CD4-positive, alpha-beta T cell treated with Interleukin-21 for 1 hour (primary cell): ENCODE data around the gene SASH1.
"Not testable (repeated sequence)": the region's sequence is repeated elsewhere in the genome, so short reads cannot be mapped to it uniquely, and the experiment has no call there.

Experiments used
- DNase-seq: peaks from one replicate; pipeline ENCODE4 v3.0.0-alpha.2; 2020

SASH1 gene

DNA sequence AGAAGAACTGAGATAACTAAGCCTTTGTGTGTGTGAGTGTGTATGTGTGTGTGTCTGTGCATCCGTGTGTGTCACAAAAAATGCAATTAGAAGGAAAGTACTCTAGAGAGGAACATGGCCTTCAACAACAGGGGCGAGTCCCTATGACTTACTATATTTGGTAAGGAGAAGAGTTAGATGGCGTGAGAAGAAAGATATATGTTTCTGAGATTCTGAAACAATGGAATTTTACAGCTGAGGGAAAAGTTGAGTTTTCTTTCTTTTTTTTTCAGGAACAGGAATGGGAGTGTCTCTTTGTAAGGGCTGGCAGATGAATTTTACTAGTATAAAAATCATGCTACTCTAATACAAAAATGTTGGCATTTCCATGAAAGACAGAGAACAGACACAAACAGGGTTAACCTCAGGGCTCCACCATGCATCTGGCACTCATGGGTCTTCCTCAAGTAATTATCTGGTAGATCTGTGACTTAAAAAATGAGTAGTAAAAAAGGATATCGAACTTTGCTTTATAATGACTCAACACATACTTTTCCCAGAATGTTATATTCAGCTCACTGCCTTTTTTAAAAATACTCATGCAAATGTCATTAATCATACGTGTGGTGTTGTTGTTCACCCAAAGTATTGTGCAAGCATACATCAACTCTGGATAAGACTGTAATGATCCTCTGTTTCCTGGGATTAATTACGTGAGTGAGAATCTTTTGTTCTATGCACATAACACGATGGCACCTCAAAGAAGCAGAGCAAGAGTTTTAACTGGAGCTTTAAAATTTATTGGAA is 12.8 kb upstream of the SASH1 start:
- DNase-seq = no peak

DNA sequence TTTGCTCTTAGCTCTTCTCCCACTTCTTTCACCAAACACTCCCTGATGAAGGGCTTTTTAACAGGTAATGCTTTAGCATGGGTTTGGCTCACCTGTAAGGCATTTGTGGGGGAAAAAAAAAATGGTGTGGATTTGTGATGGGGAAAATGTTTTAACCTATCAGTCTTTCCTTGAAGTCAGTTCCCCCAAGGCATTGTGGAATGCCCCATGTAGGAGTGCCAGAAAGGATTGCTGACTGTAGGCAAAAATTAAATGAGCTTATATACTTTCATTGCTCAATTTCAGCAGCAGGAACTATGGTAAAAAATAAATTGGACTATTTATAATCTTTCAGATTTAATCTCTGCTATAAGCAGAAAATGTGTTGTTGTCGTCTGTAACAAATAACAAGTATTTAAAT is 10.6 kb upstream of the SASH1 start:
- DNase-seq = no peak

DNA sequence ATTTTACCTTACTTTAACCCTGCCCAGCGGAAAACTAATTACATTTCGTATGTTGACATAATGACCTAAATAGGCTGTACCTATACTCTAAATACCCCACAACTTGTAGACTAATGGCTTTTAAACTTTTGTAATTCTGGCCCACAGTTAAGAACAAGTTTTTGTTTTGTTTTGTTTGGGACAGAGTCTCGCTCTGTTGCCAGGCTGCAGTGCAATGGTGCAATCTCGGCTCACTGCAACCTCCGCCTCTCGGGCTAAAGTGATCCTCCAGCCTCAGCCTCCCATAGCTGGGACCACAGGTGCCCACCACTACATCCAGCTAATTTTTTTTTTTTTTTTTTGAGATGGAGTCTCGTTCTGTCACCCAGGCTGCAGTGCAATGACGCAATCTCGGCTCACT is 5.7 kb upstream of the SASH1 start:
- DNase-seq = no peak

DNA sequence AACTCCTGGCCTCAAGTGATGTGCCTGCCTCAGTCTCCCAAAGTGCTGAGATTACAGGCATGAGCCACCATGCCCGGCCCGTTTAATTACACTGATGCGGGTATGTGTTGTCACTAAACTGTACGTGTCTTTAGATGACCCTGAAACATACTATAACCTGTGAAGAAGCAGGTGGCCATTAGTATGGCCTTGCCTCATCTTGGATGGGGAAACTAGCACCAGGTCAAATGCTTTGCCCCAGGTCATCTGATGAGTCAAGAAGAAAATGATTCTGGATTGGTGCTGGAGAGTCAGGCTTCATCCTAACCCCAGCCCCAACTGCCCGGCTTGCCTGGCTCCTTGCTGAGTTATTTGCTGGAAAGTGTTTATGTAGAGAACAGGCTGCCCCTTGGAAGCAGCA is 2.9 kb upstream of the SASH1 start:
- no peak for DNase-seq

DNA sequence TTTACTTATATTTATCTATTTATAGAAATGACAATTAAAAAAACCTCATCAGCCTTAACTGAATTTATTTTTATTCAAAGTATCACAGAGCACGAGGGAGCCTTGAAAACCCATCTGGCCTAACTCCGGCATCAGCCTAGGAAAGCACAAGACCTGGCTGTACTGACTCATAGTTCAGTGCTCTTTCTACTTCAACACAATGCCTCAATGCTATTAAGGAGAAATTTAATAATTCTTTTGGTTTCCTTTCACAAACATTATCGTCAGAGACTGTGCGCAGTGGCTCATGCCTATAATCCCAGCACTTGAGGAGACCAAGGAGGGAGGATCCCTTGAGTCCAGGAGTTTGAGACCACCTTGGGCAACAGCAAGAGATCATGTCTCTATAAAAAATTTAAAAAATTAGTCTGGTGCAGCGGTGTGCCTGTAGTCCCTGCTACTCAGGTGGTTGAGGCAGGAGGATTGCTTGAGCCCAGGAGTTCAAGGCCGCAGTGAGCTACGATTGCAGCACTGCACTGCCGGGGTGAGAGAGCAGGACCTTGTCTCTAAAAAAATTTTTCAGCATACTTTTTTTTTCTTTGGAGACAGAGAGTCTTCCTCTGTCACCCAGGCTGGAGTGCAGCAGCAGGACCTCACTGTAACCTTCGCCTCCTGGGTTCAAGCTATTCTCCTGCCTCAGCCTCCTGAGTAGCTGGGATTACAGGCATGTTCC is 1.9 kb upstream of the SASH1 start:
- no peak for DNase-seq

- DNase-seq = no peak
Measured at GRCh38 chr6:148342100-148342349, 613 bp upstream of the SASH1 start.

DNA sequence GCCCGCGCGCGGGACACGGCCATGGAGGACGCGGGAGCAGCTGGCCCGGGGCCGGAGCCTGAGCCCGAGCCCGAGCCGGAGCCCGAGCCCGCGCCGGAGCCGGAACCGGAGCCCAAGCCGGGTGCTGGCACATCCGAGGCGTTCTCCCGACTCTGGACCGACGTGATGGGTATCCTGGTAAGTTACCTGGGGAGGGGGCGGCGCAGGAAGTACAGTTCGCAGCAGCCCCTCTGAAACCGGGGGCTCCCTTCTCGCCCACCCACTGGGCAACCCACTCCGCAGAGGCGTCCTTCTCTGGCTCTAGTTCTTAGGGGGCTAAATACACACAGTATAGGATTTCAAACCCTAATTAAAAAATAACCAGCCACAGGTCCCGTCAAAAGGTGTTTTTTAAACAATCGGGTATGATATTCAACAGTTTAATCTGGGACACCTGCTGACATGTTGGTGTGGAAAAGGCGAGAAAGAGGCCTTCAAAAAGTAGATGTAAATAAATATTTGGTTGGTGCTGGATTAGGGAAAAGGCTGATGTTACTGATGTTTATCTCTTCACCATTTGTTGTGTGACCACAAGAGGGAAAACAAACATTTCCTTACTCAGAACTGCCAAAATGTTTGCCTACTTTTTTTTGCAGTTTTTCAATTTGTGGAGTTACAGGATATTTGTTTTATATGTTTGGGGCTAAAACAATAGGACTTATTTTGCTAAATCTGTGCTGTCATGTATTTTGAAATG is 577 bp downstream of the SASH1 start:
- no peak for DNase-seq

GRCh38 chr6:148345176-148345575 is 2.5 kb downstream of the SASH1 start:
- no peak for DNase-seq

DNA sequence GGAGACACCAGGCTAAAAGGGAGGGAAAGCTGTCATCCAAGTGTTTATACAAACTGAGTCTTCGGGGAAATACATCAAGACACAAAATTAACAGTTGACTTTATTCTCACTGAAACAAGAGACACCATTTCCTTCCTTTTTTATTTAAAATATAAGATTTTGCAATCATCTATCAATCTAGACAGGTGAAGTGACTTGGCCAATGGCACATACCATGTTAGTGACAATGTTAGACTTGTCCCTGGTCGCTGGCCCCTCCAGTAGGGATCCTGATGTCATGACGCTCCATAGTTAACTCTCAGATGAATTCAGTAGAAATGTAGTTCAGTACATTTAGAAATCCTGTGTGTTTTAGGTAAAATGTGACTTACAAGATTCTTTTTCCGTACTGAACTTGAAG is 2.9 kb downstream of the SASH1 start:
- no peak for DNase-seq

- no peak for DNase-seq
Measured at GRCh38 chr6:148346681-148347440, 4.2 kb downstream of the SASH1 start.

GRCh38 chr6:148347441-148348054 is 4.9 kb downstream of the SASH1 start:
- DNase-seq = no peak

GRCh38 chr6:148348335-148348734 is 5.7 kb downstream of the SASH1 start:
- no peak for DNase-seq

DNA sequence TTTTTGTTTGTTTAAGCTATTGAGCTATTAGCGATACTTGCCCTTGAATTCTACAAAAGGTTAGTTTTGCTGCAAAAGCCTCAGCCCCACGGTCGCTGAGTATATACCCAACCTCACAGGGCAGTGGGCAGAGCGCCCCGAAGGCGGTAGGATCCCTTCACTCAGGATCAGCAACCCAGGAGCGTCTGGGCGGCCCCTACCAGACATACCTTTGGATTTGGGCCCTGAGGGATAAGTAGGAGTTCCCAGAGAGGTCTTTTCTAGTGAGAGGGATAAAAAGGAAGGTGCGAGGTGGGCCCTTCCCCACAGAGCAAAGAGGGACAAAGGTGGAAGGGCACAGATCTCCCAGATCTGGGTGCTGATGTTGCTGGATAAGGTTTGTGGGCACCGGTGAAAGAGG is 6.1 kb downstream of the SASH1 start:
- no peak for DNase-seq

GRCh38 chr6:148349466-148349865 is 6.8 kb downstream of the SASH1 start:
- DNase-seq = no peak

GRCh38 chr6:148351309-148351708 is 8.7 kb downstream of the SASH1 start:
- no peak for DNase-seq

- DNase-seq = not testable (repeated sequence)
Measured at GRCh38 chr6:148352421-148352820, 9.8 kb downstream of the SASH1 start.

GRCh38 chr6:148358196-148358785 is 15.7 kb downstream of the SASH1 start:
- DNase-seq = no peak

GRCh38 chr6:148359228-148359627 is 16.6 kb downstream of the SASH1 start:
- DNase-seq = no peak

GRCh38 chr6:148364056-148364824 is 21.6 kb downstream of the SASH1 start:
- DNase-seq = no peak

DNA sequence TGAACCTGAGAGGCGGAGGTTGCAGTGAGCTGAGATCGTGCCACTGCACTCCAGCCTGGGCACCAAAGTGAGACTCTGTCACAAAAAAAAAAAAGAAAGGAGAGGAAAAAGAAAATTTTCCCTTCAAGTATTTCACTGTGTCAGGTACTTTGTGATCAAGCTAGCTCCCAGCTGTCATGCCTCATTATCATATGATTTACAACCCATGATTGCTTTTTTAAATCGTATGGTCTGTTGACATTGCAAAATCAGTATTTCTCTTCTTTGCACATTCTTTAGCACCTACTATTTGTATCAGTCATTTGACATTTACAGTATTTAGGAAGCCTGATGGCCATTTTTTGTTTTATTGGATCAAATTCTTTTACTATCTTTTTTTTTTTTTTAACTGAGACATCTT is 22.4 kb downstream of the SASH1 start:
- DNase-seq = no peak

- DNase-seq = no peak
Measured at GRCh38 chr6:148367411-148368024, 24.9 kb downstream of the SASH1 start.
